A673 (cell line): ENCODE measurements around the gene PSD.

Experiments
- CTCF ChIP-seq: fragments of 300-800, 200-600 bp; sonication (generic); conservative IDR thresholded peaks from 2 replicates; pipeline ENCODE4 v1.5.1; 2017; ENCODE audit warnings: low read depth, mild to moderate bottlenecking, antibody characterized with exemption, low read length, moderate library complexity, mixed read lengths
- EZH2 ChIP-seq: fragments of 200-600 bp; sonication (generic); IDR thresholded peaks from 2 replicates; pipeline ENCODE4 v1.6.1; 2017; ENCODE audit warnings: borderline replicate concordance, low read depth, mild to moderate bottlenecking, mixed read lengths, antibody characterized with exemption, low read length; ENCODE audit not compliant: poor library complexity, severe bottlenecking

DNA sequence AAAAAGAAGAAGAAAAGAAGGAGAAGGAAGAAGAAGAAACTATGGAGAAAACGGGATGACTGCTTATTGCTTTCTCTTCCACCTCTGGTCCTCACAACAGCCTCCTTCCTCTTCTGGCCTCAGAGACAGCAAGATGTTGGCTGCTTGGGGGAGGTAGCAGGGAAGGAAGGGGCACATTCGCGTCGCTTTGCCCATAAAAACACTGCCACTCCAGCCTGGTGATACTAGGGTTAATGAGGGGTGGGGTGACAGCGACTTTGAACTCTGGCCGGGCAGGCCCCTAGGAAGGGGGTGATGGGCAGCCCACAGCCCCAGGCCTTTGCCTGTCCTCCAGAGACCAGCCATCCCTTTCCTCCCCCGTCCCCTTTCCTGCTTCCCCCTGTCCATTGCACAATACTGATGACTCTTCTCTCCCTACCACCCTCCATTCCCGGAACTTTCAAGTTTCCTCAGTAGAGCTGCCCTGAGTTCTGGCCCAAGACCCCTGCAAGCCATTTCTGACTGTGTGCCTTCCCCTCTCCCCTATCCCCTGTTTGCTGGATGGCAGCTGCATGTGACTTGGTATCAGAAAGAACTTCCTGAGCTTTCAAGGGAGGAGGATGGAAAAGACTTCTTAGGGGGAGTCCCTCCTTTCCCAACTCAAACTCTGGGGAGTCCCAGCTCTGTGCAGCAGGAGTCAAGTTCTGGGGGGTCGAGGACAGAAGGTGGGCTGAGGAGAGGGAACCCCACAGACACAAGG is 16.0 kb upstream of the PSD start:
- TF ChIP-seq CTCF (no peak), EZH2 (no peak)
